ENCODE data around the gene HMGXB4.

- no peak for TF ChIP-seq CTCF (IDR thresholded peaks at IDR 0.05)
- no peak for TF ChIP-seq POLR2A (IDR thresholded peaks at IDR 0.05)
Observed at GRCh38 chr22:35333220-35333619, 75.9 kb downstream of the HMGXB4 start.

All from suprapubic skin (tissue), 3 donors.